Activated T-cell treated with anti-CD3 and anti-CD28 coated beads for 24 hours (primary cell): ENCODE measurements around the gene DAB2IP.

ENCODE experiments used
- DNase-seq: peaks from one replicate; pipeline ENCODE4 v3.0.0-alpha.2; 2020; ENCODE audit warnings: low read depth

Gene DAB2IP

DNA sequence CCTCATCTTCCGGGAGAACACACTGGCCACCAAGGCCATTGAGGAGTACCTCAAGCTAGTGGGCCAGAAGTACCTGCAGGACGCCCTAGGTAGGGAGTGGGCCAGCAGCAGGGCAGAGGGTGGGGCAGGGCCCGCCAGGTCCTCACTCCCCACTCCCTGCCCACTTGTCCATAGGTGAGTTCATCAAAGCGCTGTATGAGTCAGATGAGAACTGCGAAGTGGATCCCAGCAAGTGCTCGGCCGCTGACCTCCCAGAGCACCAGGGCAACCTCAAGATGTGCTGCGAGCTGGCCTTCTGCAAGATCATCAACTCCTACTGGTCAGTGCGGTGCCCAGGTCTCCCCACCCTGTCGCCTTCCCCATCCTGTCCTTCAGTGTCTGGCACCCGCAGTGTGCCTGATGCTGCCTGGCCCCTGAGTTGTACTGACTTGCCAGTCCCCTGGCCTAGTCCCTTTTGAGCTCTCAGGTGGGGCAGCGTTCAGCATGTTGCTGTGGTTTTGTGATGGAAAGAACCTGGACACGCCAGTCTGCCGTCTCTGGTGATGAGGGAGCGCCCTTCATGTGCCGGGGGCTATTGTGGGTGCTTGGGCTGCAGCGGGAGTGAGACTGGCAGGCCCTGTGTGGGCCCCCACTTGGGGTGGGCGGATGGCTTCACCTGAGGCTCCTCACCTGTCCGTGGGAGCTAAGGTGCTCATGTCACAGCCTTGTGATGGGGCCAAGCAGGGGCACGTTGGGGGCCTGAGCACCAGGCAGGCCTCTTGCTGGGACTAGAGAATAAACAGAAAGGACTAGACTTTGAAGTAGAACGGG lies 112.3 kb downstream of the DAB2IP start:
- no peak for DNase-seq

DNA sequence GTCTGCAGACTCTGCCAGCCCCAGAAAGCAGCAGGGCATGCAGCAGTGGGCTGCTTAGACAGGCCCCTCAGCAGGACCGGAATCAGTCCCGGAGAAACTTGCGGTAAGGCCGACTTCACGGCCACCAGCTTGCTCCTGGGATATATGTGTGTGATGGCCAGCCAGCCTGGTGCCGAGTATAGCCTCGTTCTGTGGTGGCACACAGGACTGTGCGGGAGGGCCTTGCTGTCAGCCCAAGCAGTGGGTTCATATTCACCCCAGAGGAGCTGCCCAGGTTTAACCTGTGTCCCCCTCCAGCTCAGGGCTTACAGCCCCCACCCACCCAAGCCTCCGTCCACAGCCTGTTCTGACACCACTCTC lies 112.9 kb downstream of the DAB2IP start:
- no peak for DNase-seq

DNA sequence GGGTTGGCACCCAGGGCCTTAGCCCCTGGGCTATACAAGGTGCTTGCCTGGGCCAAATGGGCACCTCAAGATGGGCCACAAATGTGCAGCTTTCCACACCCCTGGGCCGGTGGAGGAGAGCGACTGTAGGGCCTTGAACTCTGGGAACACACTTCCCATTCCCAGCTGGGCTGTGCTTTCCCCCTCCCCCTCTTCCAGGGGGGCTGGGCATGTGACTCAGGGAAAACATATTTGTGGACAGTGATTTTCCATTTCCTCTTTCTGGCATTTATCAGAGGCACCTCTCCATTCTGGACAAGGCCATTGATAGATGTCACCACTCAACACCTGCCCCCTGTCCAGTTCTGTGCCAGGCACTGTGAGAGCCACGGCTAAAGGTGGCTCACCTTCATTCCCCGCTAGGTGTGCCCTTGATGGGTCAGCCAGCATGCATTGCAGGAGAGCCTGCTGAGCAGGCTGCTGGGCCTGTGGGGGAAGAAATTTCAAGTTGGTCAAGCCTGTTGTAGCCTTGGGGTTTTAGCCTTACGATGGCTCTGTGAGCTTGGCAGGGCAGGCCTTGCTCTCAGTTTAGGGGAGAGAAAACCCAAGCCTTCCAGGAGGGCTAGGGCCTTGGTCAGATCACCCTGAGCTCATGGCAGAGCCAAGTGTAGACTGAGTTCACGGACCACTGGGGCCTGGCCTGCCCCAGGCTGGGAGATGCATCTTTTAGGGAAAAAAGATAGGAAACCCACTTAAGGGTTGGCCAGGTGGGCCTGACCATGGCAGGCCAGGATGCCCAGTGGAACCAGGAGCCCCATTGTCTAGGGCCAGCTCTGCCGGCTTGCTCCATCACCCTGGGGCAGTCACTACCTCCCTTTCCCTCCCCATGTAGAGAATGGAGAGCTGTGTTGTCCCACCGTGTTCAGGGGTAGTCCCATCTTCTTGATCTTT lies 113.9 kb downstream of the DAB2IP start:
- DNase-seq: no peak

DNA sequence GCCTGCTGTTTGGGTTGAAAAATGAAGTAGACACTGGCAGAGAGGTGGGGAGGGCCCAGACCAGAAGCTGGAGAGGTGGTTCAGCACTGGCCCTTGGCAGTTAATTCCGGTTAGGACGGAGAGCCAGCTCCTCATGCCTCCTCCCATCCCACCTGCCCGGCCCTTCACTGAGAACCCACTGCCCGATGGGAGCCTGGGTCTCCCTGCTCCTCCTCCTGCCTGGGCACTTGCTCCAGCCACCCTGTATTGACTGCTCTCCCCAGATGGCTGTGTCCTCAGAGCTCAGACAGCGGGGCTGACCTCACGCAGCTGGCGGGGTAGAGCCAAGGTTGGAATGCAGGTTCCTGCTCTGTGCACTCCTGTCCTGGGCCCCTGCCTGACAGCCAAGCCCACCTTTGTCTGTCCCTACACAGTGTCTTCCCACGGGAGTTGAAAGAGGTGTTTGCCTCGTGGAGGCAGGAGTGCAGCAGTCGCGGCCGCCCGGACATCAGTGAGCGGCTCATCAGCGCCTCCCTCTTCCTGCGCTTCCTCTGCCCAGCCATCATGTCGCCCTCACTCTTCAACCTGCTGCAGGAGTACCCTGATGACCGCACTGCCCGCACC lies 114.7 kb downstream of the DAB2IP start:
- DNase-seq: no peak

GRCh38 chr9:121767171-121767769 lies 115.8 kb downstream of the DAB2IP start:
- DNase-seq: no peak

DNA sequence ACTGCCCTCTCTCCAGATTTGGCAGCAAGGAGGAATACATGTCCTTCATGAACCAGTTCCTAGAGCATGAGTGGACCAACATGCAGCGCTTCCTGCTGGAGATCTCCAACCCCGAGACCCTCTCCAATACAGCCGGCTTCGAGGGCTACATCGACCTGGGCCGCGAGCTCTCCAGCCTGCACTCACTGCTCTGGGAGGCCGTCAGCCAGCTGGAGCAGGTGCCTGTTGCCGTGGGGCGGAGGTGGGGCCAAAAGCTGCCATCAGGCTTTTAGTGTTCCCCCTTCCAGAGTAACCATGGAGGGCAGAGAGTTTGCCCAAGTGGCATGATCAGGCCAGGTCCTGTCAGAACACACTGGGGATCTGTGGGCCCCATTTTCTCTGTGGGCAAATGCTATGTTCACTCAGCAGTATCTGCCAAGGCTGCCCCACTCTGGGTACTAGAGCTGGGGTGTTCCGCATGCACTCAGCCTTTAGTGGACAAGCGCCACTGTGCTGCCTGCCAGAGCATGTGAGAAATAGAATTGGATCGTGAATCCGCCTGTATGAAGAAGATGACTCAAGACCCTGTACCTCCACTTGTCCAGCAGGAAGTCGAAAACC lies 117.1 kb downstream of the DAB2IP start:
- no peak for DNase-seq

GRCh38 chr9:121769939-121770338 lies 118.5 kb downstream of the DAB2IP start:
- no peak for DNase-seq

DNA sequence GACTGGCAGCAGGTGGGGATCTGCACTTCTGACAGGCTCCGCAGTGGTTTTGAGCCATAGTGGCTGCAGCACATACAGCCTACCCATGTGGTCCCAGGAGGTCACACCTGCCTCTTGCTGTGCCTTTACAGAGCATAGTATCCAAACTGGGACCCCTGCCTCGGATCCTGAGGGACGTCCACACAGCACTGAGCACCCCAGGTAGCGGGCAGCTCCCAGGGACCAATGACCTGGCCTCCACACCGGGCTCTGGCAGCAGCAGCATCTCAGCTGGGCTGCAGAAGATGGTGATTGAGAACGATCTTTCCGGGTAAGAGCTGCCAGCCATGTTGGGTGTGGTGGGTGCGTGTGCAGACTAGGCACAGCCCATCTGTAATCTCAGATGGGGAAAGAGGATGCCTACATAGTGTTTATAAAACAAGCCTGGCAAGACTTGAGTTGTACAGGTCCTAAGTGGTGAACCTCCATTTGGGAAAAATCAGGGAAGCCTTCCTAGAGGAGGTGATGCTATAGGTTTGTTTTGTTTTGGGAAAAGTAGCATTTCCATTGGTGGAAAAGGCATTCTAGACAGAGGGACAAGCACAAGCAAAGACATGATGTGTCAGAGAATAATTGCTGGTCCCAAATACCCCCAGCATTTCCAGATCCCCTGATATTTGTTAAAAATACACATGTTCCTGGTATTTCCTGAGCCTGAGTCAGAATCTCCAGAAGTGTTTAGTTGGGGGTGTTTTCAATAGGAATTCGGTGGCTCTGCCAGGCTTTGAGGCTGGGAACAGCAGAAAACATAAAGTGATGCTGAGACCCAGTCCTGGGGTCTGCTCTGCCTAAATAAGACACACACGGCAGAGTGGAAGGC lies 119.2 kb downstream of the DAB2IP start:
- DNase-seq: no peak

- no peak for DNase-seq
Measured at GRCh38 chr9:121771418-121771817, 120.0 kb downstream of the DAB2IP start.

GRCh38 chr9:121771851-121772599 lies 120.6 kb downstream of the DAB2IP start:
- DNase-seq: no peak

DNA sequence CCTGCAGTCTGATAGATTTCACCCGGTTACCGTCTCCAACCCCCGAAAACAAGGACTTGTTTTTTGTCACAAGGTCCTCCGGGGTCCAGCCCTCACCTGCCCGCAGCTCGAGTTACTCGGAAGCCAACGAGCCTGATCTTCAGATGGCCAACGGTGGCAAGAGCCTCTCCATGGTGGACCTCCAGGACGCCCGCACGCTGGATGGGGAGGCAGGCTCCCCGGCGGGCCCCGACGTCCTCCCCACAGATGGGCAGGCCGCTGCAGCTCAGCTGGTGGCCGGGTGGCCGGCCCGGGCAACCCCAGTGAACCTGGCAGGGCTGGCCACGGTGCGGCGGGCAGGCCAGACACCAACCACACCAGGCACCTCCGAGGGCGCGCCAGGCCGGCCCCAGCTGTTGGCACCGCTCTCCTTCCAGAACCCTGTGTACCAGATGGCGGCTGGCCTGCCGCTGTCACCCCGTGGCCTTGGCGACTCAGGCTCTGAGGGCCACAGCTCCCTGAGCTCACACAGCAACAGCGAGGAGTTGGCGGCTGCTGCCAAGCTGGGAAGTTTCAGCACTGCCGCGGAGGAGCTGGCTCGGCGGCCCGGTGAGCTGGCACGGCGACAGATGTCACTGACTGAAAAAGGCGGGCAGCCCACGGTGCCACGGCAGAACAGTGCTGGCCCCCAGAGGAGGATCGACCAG lies 121.3 kb downstream of the DAB2IP start:
- no peak for DNase-seq

GRCh38 chr9:121773286-121773953 lies 122.0 kb downstream of the DAB2IP start:
- no peak for DNase-seq

DNA sequence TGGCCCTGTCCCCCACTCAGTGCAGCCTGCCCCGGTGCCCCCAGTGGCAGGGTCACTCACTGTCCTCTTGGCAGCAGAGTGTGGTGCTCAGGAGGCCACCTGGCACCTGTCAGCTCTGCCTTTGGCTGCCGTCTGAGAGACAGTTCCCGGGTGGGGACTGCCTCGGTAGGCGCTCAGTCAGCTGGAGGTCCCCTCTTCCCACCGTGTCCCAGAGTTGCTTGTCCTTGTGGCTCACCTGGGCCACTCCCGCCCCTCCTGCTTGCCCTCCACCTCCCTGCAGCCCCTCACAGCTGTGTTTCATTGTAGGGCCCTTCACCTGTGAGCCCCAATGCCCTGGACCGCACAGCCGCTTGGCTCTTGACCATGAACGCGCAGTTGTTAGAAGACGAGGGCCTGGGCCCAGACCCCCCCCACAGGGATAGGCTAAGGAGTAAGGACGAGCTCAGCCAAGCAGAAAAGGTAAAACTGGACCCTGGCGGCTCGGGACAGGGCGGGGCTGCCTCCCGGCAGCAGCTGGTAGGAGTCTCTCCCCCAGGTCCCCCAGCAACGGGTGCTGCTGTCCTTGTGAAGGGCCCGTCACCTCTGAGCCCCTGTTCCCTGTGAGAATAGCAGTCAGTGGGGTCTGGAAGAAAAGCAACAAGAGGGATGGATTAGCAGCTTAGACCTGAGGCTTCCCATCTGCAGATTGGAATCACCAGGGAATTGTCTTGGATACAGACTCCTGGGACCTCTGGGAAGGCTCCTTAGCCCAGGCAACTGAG lies 122.7 kb downstream of the DAB2IP start:
- DNase-seq: no peak

DNA sequence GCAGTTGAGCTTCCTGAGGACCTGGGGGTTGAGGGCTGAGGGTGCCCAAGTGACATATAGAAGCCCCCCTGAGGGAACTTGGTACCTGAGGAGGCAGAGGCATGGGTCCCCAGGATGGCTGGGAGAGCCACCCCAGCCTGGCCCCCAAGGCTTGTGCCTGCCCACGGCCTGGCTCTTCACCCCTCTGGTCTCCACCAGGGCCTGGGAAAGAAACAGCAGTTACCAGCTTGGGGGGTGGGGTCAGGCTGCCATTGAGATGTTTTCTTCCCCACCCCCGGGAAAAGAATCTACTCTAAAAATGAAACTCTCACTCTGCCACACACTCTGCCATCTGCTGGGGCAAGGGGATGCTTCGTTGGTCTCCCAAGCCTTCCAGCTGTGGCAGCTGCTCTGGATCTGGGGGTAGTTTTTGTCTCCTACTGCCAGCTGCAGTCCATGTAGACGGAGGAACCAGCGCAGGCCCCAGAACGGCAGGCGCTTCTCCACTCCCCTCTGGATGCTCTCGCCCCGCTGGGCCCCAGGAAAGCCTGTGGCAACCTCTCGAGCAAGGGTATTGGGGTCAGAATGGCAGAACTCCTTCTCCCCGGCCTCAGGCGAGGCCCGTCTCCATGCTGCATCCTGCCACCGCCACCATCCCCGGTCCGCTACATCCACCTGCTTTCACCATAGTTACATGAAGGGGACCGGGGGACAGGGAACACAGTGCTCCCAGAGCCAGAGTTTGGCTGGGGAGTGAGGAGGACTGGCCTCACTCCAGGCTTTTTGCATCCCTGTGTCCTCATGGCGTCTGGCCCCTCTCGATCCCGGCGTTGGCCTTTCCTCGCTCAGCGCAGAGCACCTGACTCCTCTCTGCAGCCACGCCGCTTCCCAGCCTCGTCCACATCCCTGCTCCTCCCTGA lies 123.5 kb downstream of the DAB2IP start:
- no peak for DNase-seq

DNA sequence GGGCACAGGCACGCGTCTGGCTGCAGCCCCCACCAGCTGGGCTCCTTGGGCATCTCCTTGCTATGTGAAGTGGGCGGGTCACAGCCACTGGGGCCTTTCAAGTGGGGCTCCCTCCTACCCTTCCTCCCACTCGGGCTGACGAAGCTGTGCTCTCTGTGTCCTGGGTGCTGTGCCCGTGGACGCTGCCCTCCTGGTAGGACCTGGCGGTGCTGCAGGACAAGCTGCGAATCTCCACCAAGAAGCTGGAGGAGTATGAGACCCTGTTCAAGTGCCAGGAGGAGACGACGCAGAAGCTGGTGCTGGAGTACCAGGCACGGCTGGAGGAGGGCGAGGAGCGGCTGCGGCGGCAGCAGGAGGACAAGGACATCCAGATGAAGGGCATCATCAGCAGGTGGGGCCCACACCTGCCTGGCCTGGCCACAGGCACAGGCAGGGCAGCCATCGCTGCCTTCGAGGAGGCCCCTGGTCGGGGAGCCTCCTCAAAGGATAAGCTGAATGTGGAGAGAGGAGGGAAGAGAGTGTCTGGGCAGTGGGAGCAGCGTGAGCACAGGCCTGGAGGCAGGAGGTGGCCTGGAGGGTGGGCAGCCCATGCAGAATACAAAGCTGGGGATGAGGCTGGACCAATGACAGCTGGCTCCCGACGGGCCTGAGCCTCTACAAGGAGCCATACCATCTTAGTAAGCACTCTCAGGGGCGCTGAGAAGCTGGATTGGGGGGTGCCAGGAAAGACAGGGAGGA lies 124.7 kb downstream of the DAB2IP start:
- DNase-seq: no peak
